HG03378 (cell line): ENCODE data around the gene DUOX1.

Experiments
- ATAC-seq: cut with Tn5 transposase; IDR thresholded peaks from one replicate; pipeline ENCODE4 v1.9.1; 2021; ENCODE audit warnings: mild to moderate bottlenecking, moderate library complexity; ENCODE audit not compliant: unreplicated experiment

DUOX1 gene

DNA sequence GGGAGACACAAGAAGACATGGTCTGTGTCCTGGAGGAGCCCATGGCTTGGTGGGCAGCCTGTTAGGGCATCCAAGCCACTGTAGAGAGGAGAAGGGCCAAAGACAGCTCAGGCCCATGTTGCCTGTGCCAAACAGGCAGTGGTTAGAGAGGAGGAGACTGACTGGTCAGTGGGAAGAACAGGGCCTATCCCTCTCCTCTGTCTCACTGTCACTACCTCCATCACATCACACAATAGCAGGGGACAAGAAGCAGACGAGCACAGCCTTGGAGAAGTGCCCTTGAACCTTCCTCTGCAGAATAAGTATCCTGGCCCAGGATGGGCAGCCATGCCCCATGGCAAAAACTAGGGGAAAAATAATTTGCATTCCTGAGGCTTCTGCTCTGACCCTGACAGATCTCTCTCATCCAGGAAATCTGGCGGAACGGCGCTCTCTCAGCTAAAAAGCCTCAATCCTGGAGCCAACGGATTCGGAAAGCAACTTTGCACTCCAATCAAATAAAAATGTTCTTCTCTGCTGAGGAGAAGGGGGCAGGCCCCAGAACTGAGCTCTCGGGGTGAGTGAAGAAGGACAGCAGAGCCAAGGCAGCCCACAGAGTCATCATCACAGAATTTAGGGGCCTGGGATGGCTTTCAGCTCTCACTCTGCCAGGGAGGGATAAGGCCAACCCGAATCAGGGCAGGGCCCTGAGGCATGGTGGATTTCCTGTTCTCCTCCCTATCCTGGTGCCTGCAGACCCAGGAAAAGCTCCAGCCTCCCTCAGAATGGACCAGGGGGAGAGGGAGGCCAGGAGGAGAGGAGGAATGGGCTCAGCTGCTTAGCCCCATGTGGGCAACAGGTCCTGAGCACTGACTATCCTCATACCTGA, 56.3 kb downstream of the DUOX1 start:
- no peak for ATAC-seq

DNA sequence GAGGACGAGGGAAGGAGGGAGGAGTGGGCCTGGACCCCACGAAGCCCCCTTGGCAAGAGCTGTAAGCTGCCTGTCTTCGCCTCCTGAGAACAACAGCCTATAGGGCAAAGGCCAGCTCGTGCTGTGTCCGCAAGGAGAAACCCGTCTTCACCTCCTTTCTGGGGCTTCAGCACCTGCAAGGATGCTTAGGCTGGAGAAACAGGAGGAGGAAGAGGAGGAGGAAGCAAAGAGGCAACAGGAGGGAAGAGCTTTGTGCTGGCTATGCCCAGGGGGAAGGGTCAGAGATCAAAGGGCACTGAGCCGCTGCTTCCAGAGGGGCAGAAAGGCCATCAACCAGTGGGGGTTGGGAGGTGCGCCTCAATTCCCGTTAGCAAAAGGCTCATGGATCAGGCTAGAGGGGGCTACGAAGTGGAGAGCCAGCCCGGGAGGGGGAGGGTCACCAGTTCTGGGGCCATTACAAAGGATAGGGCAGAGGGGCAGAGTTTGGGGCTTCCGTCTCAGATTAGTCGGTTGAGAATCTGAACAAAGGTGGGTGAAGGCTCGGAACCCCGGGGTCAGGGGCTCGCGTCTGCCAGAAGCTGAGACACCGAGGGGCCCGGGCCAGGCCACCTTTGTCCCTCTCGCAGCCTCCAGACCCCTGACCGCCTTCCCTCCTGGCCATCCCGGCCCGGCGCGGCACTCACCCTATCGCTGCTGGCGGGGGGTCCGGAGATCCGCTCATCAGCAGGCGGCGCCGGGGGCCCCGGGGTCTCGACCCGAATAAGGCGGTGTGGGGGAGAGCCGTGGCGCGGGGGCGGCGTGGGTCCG, 57.2 kb downstream of the DUOX1 start:
- ATAC-seq = no peak

DNA sequence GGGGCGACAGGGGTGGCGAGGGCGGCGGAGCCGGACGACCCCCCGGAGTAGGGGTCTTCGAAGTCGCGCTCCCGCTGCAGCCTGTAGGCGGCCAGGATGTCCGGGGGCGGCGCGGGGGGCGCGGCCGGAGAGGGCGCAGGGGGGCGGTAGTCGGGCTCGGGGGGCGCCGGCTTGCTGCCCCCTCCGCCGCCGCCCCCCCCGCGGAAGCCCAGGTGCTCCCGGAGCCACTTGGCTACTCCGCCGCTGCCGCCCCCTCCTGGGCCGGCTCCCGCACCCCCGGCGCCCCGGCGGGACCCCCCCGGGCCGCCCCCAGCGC, 57.7 kb downstream of the DUOX1 start:
- ATAC-seq = no peak

DNA sequence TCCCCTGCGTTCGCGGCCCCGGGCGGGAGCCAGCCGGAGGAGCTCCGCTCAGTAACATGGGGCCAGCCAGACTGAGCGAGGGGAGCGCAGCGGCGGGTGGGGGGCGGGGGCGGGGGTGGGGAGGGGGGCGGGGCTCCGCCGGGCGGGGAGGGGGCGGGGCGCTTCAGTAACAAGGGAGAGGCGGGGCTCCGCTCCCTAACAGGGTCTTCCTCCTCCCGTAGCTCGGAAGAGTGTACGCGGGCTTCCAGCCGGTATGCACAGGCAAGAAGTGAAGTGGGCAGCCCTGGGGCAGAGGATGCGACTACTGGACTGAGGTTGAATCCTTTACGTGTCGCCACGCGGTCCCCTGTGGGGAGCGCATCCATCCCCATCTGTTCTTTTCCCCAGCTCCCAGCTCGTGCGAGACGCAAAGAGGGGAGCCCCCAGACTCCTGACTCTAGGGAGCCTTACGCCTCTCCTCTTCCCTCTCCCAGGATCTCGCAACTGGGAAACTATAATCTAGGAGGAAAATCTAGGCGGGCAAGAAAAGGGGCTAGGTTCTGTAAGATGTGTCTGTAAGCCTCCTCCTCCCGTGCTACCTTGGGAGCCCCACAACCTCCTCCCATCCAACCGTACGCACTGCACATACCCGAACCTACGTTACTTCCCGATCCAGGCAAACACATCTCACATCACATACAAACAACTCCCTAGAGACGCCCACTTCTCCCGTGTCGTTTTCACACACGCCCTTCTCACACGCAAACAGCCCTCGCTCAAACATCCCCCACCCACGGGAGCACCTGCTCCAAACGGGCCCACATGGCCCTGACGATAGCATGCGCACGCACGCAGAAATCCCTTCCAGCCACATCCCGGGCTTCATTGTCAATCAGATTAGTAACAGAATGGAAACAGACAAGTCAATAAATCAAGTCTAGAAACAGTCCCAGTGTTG, 58.4 kb downstream of the DUOX1 start, which contains the start of gene SHF:
Gene SHF, minus strand, starts transcription at position 73 of the 937 bp plus-strand sequence. Its CDS starts 15 bp downstream, at position 58.
- ATAC-seq = no peak

DNA sequence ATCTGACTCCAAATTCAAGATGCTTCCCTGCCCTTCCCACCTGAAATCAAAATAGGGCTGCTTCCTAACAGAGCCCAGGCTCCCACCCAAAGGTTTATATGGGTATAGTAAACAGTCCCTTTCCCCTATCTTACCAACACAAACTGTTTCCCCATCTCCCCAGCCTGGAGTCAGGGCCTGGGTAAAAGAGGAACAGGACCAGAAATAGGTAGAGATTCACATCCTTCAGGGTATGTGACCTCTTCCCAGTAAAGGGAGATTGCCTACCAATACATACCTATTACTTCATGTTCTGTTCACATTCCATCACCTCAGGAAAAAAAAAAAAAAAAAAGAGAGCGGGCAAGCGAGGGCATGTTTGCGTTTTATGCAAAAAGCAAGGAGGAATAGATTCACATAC, 67.7 kb downstream of the DUOX1 start:
- no peak for ATAC-seq

DNA sequence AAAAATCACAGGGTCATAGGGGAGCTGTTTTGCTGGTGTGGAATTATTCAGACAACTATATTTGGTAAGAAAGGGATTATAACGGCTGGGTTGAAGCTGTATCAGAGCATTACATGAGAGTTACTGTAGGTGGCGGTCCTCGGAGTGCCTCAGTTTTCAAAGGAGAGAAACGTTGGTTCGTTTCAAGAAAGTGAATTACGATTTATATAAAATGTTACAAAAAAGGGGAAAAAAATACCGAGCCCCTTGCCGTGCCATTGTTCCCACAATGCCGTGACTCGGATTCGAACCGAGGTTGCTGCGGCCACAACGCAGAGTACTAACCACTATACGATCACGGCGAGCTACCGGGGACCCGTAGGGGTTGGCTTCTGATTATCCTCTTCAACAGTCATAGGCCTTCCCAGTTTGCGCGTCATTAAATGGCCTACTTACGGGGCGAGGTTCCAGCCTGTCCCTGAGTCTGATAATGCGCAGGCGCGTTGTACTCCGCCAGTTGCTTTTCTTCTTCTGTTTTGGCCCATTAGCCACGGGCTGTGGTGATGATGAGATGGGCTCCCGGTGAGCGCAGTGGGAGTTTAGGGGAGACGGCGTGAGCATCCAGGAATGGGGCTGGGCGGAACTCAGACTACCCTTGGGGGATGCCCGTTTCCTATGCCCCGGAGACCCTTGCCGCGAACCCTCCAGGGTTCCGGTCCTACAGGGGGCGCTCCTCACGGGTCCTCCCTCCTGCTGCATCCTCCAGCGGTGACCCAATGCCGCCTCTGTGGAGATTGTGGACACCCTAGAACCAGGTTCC, 68.7 kb downstream of the DUOX1 start:
- peak; percentile 68 for ATAC-seq

DNA sequence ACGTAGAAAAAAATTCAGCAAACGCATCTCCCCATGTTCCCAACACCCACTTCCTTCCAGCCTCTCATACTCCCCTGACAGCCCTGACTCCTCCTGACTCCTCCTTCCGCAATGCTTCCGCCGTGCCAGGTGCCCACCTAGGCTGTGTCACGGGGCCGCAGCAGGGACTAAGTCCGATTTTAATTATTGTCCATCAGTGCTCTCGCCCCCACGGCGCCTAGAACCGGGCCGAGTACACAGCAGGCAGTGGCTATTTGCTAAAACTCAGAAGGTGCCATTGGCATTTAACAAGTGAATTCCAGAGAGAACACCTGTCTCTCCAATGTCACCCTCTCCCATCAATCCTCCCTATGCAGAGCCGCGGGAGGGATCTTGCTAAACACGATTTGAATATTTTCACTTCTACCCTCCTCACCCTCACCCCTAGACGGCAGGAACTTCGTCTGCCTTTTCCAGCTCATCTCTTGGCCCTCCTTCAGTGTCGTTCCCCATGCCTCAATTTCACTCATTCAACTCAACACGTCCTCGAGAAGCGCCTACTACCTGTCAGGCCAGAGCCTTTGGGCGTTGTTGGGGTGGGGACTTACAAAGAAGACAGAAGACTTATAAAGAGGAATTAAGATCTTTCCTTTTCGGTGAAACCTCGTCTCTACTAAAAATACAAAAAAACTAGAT, 69.5 kb downstream of the DUOX1 start:
- ATAC-seq = peak; percentile 14

DNA sequence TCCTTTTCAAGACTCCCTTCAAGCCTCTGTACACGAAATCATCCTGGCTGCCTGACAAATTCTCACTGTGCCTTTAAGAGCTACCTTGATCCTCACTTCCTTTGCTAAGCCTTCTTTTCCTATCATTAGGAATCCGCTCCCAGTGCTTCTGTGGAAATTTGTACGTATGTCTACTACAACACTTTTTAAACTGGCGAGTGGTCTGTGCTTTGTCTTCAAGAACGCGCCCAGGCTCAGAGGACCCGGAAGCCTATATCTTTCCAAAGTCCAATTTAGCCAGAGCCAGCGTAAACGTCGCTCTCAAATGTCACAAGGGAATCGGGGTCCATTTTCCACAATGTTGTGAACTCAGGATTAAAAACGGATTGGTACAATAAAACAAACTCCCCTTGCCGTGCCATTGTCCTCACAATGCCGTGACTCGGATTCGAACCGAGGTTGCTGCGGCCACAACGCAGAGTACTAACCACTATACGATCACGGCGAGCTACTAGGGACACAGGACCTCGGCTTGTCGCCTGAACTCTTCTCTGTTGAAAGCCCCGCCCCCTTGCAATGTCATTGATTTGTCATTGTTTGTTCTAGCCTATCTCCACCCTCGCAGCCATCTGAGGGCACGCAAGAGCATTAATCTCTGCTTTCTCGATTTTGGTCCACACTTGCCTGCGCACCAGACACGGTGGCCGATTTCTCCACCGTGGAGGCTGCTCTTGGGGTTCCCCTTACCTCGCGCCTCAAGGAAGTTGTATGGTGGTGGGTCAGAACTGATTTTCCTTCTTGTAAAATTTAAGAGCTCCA, 70.4 kb downstream of the DUOX1 start:
- peak; percentile 47 for ATAC-seq

DNA sequence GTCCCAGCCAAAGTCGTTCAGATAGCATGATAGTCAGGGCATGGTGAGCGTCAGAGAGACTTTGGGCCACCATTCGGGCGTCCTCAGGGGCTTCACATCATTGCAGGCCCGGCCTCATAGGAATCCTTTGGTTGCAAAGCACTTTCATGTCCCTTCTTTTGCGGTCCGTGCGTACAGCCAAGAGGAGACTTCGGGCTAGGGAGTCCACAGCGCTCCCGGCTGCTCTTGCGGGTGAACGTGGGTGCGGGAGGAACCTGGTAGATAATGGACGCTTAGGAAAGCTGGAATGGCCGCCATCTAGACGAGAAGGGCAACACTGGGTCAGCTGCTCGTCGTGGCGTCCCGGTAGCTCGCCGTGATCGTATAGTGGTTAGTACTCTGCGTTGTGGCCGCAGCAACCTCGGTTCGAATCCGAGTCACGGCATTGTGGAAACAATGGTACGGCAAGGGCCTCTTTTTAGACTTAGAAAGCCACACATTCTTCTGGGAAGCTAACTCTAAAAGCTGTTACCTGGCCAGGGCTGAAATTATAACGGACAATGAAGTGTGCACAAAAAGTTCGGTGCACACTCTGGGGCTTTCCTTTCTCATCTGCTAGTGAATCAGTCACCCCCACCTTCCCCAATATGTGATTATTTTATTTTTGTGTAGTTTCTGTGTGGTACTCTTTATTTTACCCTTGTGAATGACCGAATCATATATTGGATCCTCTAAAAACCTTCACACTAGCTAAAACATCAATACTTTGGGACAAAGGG, 71.2 kb downstream of the DUOX1 start:
- peak; percentile 1 for ATAC-seq

DNA sequence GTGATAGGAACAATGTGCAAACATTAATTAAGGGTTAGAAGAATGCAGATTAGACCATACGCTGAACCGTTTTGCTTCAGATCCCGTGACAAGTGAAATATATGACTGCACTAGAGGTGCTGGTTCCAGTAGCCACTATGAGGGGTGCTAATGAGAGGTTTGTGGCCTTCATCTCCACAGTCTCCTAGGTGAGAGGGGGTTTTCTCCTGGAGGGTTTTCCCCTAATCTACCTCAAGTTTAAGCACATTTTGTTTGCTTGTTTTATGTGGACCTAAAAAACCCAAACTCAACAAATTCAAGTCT, 71.7 kb downstream of the DUOX1 start:
- no peak for ATAC-seq

DNA sequence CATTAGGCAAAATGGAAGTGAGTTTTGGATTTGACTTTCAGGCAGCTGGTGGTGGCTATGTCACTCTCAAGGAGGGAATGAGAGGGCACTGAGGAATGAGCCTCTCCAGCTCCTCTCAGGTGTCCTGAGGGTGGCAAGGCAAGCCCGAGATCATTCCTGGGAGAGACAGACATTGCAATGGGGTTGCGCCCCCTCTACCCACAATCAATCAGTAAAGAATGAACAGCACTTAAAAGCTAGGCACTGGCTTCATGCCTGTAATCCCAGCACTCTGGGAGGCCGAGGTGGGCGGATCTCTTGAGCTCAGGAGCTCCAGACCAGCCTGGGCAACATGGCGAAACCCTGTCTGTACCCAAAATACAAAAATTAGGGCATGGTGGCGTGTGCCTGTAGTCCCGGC, 72.1 kb downstream of the DUOX1 start:
- no peak for ATAC-seq

DNA sequence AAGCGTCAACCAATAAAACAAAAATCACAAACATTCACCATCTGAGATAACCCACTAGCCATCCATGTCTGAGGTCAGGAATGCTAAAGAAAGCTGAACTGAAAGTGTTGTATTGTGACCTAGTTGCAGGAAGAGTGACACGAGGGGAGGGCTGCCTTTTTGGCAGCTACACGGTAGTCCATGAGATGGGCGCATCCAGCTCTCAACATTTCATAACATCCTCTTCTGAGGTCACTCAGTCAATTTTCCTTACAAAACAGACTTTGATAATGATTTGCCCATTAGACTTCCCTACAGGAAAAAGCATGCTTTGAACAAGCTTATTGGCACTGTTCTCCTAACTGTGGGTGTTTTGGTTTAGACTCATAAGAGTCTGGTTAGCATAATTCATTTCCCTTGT, 73.4 kb downstream of the DUOX1 start:
- no peak for ATAC-seq

DNA sequence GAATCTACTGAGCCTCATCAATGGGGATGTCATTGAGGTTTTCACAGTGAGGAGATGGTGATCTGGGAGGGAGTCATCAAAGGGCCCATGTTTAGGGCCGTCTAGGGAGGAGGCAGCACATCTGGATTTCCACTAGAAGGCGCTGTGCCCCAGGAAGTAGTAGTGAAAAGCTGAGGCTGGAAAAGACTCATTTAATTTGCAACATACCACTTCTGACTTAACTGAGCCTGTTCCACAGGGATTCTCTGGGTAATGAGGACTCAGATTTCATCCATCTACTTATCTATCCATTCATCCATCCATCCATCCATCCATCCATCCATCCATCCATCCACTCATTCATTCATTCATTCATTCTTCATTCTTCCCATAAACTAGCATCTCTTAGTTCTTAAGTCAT, 75.4 kb downstream of the DUOX1 start:
- ATAC-seq = no peak

DNA sequence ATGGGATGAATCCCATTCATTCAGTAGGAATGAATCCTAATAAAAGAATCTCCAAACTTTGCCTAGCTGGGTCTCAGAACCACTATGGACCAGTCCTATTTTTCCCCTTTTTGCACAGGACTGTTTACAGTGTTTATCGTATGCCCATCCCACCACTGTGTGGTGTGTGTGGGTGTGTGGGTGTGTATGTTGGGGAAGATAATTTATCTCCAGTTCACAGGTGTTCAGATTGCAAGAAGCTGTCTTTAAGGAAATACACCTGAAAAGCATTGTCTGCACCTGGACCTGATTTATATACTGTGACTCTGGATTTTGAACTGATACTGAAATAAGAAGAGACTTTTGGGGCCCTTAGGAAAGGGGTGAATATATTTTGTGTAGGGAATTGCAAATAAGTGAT, 82.7 kb downstream of the DUOX1 start:
- ATAC-seq = no peak
